AG04449 (cell line): ENCODE data around the gene CACNA1A.

Experiments
- CTCF ChIA-PET: fragments of 350-600 bp; formaldehyde crosslinking; extraction: SDS; loops from one replicate; lab custom pipeline; 2021; ENCODE audit warnings: antibody characterized with exemption; lab: Yijun Ruan, JAX
- POLR2A ChIA-PET: fragments of 400-600, 350-600 bp; formaldehyde crosslinking; extraction: SDS; loops from one replicate; lab custom pipeline; 2020; ENCODE audit warnings: antibody characterized with exemption, inconsistent platforms; lab: Yijun Ruan, JAX
- DNase-seq: peaks from one replicate; pipeline ENCODE4 v3.0.0-alpha.2; 2010; ENCODE audit warnings: low read depth, low spot score
- H3K4me3 ChIP-seq: 2 replicates; pipeline ENCODE4 v1.5.1; 2011; ENCODE audit warnings: low read depth, mild to moderate bottlenecking, control low read depth, low read length
- TF ChIP-seq, protein P1 (sequence below): IDR thresholded peaks from one replicate; pipeline ENCODE4 v1.5.1; 2011; ENCODE audit warnings: mild to moderate bottlenecking, moderate library complexity, low read length, control low read depth, inconsistent platforms; ENCODE audit not compliant: insufficient read depth; ENCODE audit errors: missing control alignments

The CACNA1A gene

DNA sequence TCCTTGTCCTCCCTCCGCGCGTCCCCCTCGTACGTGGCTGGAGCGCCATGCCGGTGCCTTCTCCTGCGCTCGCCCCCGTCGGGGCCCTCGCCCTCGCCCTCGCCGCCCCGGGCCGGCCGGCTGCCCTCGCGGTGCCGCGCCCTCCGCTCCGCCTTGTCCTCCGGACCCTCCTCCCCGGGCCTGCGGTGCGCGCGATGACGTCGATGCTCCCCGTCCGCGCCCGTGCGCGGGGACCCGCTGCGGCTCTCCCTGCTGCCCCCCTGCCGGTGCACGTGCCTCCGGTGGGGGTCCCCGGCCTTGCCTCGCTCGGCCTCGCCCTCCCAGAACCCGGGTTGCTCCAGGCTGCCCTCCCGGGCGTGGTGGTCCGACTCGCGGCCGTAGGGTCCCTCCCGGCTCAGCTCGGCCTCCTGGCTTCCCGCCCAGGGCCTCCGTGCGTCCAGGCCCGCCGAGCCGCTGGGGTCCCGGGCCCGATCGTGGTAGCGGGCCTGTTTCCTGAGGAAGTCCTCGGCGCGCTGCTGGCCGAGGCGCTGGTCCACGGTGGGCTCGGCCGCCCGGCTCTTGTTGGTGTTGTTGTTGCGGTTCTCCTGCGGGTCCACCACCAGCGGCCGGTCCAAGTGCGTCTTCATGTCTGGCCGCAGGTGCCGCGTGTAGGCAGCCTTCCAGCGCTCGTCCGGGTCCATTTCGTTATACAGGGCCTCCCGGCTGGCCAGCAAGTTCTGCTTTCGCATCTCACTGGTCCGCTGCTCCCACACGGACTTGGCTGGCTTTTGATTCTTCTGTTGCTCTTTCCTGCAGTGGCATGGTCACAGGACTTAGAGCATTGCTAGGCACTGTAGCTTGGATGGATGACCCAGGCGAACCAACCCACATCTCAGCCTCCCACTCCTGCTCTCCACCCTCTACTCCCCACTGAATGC, 207.5 kb downstream of the CACNA1A start:
- ChIA-PET POLR2A (no interaction called here), CTCF (no interaction called here)
- TF ChIP-seq, protein P1, sequence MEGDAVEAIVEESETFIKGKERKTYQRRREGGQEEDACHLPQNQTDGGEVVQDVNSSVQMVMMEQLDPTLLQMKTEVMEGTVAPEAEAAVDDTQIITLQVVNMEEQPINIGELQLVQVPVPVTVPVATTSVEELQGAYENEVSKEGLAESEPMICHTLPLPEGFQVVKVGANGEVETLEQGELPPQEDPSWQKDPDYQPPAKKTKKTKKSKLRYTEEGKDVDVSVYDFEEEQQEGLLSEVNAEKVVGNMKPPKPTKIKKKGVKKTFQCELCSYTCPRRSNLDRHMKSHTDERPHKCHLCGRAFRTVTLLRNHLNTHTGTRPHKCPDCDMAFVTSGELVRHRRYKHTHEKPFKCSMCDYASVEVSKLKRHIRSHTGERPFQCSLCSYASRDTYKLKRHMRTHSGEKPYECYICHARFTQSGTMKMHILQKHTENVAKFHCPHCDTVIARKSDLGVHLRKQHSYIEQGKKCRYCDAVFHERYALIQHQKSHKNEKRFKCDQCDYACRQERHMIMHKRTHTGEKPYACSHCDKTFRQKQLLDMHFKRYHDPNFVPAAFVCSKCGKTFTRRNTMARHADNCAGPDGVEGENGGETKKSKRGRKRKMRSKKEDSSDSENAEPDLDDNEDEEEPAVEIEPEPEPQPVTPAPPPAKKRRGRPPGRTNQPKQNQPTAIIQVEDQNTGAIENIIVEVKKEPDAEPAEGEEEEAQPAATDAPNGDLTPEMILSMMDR, result no peak
- no peak for DNase-seq
- no peak overlapping the region for H3K4me3 ChIP-seq

DNA sequence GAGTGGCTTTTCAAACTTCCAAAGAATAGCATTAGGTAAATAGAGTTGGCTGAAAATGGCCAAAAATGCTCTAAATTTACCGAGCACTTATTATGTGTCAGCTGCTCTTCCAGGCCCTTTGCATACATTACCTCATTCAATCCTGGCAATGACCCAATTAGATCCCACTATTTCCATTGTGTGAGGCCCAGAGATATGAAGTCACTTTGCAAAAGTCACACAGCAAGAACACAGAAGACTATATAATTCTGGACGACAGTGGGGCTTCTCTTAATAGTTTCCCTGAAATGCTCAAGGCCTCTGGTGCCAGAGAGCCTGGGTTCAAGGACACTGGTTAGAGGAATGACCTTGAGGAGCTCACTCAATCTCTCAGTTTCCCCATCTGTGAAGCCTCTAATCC, 209.3 kb downstream of the CACNA1A start:
- POLR2A ChIA-PET, result interaction anchor here (0.7 kb wide), 1 partner anchor 274 kb away, joined by 3 read pairs; no protein-coding TSS in a partner anchor
- CTCF ChIA-PET, result interaction anchor here (0.9 to 2.1 kb wide), 2 partner anchors 293 to 423 kb away, joined by 3 to 7 read pairs; no protein-coding TSS in a partner anchor
- TF ChIP-seq, protein P1, result no peak
- no peak for DNase-seq
- no peak overlapping the region for H3K4me3 ChIP-seq

DNA sequence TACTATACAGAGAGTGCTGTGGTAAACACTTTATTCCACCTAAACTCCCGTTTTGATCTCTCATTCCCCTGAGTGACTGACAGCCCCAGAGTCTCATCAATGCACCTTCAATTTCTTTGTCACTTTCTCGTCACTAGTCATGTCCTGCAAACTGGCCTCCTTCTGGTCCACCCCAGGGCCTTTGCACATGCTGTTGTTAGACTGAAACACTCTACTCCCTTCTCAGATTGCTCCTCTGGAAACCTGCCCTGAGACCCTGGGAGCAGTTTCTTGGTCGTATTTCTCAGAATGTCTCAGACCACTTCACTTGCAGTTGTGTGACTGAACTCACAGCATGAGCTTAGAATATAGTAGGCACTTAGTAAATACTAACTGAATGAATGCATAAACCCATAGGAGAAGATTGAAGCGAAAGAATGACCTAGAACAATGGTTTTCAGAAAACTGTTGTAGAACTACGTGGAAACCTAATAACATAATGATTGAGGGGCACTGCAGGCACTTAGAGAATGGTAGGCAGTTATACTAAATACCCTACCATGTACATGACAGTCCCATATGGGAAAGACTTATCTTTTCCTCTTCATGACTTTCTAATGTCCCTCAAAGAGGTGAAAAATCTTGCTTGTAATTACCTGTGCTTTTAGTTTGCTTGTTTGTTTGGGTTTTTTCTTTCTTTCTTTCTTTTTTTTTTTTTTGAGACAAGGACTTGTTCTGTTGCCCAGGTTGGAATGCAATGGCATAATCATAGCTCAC, 211.3 kb downstream of the CACNA1A start:
- DNase-seq, result no peak
- TF ChIP-seq, protein P1, result no peak
- ChIA-PET CTCF (interaction anchor here (0.6 kb wide), 1 partner anchor 293 kb away, joined by 3 read pairs; no protein-coding TSS in a partner anchor), POLR2A (no interaction called here)
- H3K4me3 ChIP-seq, result no peak overlapping the region

DNA sequence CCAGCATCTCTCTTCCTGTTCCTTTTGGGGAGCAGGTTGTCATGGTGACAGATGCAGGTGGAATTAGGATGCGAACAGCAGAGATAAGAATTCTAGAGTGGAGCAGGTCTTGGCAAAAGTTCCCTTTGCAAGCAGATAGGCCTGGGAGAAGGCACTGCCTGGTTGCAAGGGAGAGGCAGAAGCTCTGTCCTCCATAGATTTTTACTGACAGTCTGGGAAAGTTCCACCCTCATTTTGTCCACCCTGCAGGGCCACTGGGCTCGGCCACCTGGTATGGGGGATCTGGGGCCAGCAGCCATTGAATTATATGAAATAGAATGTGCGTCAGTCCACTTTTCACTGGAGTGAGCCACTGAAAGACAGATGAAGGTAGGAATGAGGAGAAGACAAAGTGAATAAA, 214.4 kb downstream of the CACNA1A start:
- ChIA-PET CTCF (interaction anchor here (1.2 to 4.2 kb wide), 3 partner anchors 11 to 297 kb away, joined by 5 to 23 read pairs (median 9); no protein-coding TSS in a partner anchor), POLR2A (no interaction called here)

DNA sequence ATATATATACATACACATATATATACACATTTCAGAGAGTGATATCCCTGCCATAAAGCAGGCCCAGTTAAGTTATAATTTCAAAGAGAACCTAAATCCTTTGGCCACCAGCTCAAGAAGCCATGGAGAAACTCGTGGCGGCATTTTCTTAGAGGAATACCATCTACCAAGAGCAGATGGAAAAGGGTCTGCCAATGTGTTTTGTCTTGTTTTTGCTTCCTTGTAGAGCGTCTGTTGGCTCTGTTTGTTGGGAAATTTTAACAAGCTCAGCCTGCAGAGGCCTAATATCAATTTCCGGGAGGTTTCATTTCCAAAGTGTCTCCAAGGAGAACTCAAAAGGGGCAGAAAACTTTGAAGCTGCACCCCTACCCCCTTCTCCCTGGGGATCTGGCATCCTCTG, 215.5 kb downstream of the CACNA1A start:
- POLR2A ChIA-PET, result no interaction called here
- no peak for DNase-seq
- TF ChIP-seq, protein P1, result no peak
- no peak overlapping the region for H3K4me3 ChIP-seq
- CTCF ChIA-PET, result interaction anchor here (2.2 to 4.2 kb wide), 2 partner anchors 13 to 299 kb away, joined by 9 to 23 read pairs; no protein-coding TSS in a partner anchor

More for the DNA sequence above, 214.4 kb downstream of the CACNA1A start:
- TF ChIP-seq, protein P1, result no peak
- no peak overlapping the region for H3K4me3 ChIP-seq
- DNase-seq, result no peak
